Renal pelvis (tissue), 4 donors: ENCODE results near the gene ERC1. TPM values are rescaled to one million over a fixed set of nuclear protein-coding genes. Genes with fewer than 3 reads are reported as not detected.
"Not testable (repeated sequence)": the region's sequence is repeated elsewhere in the genome, so short reads cannot be mapped to it uniquely, and the experiment has no call there.

Experiments used
- DNase-seq: peaks from one replicate; pipeline ENCODE4 v3.0.0-alpha.2; 2013
- polyA plus RNA-seq, 3 donors: library from polyadenylated mRNA; unstranded; fragments of 120-200 nt; gene quantifications; one replicate each; pipeline ENCODE4 v1.2.1, GENCODE V29; 2013; ENCODE audit not compliant: insufficient read length in 3 of 3

ERC1 gene
- polyA plus RNA-seq, 3 donors: 33.7 to 42.1 (median 34.8) TPM

- DNase-seq: no peak
Observed at GRCh38 chr12:1284611-1285010, 293.6 kb downstream of the ERC1 start.

DNA sequence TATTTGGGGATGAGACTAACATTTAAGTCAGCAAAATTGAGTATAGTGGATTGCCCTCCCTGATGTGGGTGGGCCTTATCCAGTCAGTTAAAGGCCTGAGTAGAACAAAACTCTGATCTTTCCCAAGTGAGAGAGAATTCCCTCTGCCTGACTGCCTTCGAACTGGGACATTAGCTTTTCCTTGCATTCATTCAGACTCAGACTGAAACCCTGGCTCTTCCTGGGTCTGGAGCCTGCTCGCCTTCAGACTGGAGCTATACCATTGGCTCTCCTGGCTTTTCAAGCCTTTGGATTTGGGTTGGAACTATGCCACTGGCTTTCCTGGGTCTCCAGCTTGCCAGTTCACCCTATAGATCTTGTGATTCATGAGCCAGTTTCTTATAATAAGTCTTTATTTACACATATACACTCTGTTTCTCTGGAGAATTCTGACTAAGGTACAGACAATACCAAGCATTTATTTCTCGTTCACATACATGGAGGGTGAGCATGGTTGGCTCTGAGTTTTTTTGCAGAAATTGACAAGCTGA lies 296.5 kb downstream of the ERC1 start:
- DNase-seq: no peak

DNA sequence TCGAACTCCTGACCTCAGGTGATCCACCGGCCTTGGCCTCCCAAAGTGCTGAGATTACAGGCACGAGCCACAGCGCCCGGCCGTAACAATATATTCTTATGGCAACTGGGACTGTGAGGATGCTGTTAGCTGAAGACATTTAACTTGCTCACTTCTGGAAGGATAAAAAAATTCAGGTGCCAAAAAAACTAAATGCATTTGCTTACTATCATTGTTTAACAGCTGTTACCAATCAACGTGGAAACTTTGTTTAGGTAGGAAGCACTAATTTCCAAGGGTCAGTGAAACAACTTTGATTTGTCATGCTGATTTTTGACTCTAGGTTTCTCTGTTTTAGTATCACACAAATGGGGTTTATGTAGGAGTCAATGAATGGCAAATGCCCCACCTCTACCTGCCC lies 297.3 kb downstream of the ERC1 start:
- no peak for DNase-seq

DNA sequence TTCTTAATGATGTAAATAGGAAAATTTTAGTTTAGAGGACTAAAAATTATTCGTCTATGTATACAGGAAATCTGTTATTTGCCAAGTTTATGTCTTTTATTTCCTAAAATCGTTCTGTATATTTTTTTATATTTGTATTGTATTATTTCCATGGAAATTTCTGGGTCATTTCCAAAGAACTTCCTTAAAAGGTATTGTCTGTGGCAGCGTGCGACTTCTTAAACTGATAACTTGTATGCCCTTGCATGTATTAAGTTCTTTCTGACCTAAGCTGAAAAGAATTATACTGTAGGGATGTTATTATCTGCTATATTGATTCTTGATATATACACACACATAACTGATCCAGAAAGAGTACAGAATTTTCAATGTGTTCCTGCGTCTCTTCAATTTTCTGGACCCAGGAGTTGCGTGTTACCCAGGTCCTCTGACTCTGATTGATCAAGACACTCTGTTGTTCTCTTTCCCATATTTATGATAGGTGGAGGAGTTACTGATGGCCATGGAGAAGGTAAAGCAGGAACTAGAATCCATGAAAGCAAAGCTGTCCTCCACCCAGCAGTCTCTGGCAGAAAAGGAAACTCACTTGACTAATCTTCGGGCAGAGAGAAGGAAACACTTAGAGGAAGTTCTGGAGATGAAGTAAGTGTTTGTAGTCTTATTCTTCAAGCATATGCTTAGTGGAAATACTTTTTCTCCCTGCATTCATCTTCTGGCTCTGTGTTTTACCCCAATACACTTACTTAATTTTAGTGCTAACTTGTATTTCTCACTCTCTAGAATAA lies 298.5 kb downstream of the ERC1 start:
- no peak for DNase-seq

GRCh38 chr12:1290716-1291115 lies 299.7 kb downstream of the ERC1 start:
- no peak for DNase-seq

- no peak for DNase-seq
Observed at GRCh38 chr12:1291601-1292332, 300.7 kb downstream of the ERC1 start.

GRCh38 chr12:1293901-1294300 lies 302.9 kb downstream of the ERC1 start:
- no peak for DNase-seq

DNA sequence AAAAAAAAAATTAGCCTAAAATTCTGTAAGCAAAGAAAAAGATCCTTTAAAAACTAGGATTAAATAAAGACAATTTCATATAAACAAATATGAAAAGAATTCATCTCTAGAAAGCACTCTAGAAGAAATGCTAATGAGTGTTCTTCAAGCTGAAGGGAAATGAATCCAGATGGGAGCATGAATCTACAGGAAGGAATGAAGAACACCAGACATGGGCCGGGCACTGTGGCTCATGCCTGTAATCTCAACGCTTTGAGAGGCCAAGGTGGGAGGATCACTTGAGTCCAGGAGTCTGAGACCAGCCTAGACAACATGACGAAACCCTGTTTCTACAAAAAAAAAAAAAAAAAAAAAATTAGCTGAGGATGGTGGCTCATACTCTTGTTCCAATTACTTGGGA lies 306.2 kb downstream of the ERC1 start:
- no peak for DNase-seq

DNA sequence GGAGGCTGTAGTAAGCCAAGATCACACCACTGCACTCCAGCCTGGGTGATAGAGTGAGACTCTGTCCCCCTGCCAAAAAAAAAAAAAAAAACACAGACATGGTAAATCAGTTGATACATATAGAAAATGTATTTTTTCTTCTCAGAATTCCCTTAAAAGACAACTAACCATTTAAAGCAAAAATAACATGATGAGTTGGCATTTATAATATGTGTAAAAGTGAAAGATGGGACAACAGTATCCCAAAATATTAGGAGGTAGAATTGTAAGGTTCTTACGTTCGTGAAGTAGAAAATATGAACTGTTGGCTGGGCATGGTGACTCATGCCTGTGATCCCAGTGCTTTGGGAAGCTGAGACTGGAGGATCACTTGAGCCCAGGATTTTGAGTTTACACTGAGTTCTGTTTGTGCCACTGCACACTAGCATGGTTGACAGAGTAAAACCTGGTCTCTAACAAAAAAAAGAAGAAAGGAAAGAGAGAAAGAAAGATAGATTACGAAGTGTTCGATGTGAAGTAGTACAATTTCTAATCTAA lies 306.7 kb downstream of the ERC1 start:
- no peak for DNase-seq

GRCh38 chr12:1300460-1300859 lies 309.4 kb downstream of the ERC1 start:
- no peak for DNase-seq

- DNase-seq: no peak
Observed at GRCh38 chr12:1302201-1302870, 311.3 kb downstream of the ERC1 start.

- DNase-seq: no peak
Observed at GRCh38 chr12:1305063-1305434, 314.0 kb downstream of the ERC1 start.

GRCh38 chr12:1305791-1306500 lies 314.9 kb downstream of the ERC1 start:
- DNase-seq: no peak

GRCh38 chr12:1306817-1307216 lies 315.8 kb downstream of the ERC1 start:
- DNase-seq: no peak

DNA sequence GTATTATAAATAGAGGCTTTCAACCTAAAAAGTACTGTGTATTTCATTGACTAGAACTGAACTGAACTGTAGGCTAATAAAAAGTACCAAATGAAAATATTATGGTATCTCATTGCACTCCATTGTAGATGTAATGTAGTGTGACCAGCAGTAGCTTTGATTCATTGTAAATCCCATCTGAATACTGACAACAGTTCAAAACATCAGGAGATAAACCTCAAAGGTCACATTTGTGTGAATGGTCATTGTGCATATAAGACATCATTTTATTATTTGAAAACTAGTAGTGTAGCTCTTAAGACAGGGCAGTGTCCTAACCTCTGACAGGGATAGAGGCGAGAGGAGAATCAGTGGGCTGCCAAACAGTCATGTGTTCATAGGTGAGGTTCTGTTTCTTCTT lies 316.8 kb downstream of the ERC1 start:
- DNase-seq: no peak

GRCh38 chr12:1309613-1310012 lies 318.6 kb downstream of the ERC1 start:
- no peak for DNase-seq

- DNase-seq: no peak
Observed at GRCh38 chr12:1310653-1311052, 319.6 kb downstream of the ERC1 start.

DNA sequence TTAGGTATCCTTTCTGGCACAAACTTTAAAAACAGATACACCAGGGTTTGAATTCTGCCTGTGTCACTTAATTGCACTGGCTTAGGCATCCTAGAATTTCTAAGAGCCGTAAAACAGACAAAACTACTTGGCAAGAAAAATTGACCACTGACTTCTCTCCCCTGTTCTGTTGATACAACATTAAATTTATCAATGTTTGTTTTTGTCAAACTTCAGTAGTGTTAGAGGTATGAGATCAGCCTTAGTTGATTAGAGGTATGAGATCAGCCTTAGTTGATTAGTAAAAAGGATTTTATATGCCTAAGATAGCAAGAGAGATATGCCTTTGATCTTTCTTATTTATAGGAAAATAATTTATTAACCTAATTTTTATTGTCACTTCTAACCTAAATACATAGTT lies 320.1 kb downstream of the ERC1 start:
- DNase-seq: no peak

DNA sequence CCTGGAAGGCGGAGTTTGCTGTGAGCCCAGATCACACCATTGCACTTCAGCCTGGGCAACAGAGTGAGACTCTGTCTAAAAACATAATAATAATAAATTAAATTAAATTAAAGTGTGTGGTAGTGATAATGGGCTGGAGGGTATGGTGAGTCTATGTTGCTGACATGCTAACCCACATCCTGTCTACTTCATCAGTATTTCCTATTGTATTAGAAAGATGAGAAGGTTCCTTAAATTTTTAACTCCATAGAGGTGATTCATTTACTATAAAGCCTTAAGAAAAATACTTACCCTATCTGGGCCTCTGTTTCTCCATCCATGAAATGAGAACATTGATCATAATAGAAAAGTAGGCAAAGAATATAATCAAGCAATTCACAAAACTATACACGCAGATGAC lies 322.9 kb downstream of the ERC1 start:
- no peak for DNase-seq

GRCh38 chr12:1314523-1314922 lies 323.5 kb downstream of the ERC1 start:
- DNase-seq: no peak

- DNase-seq: not testable (repeated sequence)
Observed at GRCh38 chr12:1316991-1317390, 326.0 kb downstream of the ERC1 start.
